Activated CD4-positive, alpha-beta T cell treated with anti-CD3 and anti-CD28 coated beads, Interleukin-2, amount 50 U/mL, for 48 hours (primary cell): Measurements from ENCODE around the gene ARSI.

ENCODE experiments used
- DNase-seq, 2 experiments: peaks; one replicate each; pipeline ENCODE4 v3.0.0-alpha.2; 2020

The ARSI gene

GRCh38 chr5:150289551-150290390 is 12.9 kb downstream of the ARSI start, which contains the start of gene CAMK2A:
Gene CAMK2A, minus strand, starts transcription at chr5:150289773. Its CDS starts 148 bp downstream, at chr5:150289625.
- DNase-seq, result no peak

- no peak for DNase-seq
Measured at GRCh38 chr5:150288791-150289190, 13.9 kb downstream of the ARSI start.

- DNase-seq, result no peak
Measured at GRCh38 chr5:150288361-150288760, 14.3 kb downstream of the ARSI start.

- DNase-seq, result no peak
Measured at GRCh38 chr5:150286820-150287219, 15.9 kb downstream of the ARSI start.

GRCh38 chr5:150285114-150285513 is 17.6 kb downstream of the ARSI start:
- no peak for DNase-seq

- DNase-seq, result no peak
Measured at GRCh38 chr5:150284311-150284710, 18.4 kb downstream of the ARSI start.

- DNase-seq, result no peak
Measured at GRCh38 chr5:150283904-150284303, 18.8 kb downstream of the ARSI start.

- no peak for DNase-seq
Measured at GRCh38 chr5:150281987-150282386, 20.7 kb downstream of the ARSI start.

- no peak for DNase-seq
Measured at GRCh38 chr5:150279330-150280020, 23.2 kb downstream of the ARSI start.

GRCh38 chr5:150278916-150279315 is 23.8 kb downstream of the ARSI start:
- DNase-seq, result no peak

- no peak for DNase-seq
Measured at GRCh38 chr5:150278046-150278730, 24.5 kb downstream of the ARSI start.

GRCh38 chr5:150277043-150277442 is 25.7 kb downstream of the ARSI start:
- no peak for DNase-seq

- DNase-seq, result no peak
Measured at GRCh38 chr5:150274811-150275210, 27.9 kb downstream of the ARSI start.

GRCh38 chr5:150272531-150272930 is 30.2 kb downstream of the ARSI start:
- no peak for DNase-seq

GRCh38 chr5:150271923-150272322 is 30.8 kb downstream of the ARSI start:
- DNase-seq, result no peak

- DNase-seq, result no peak
Measured at GRCh38 chr5:150271296-150271692, 31.4 kb downstream of the ARSI start.

GRCh38 chr5:150270541-150271295 is 32.0 kb downstream of the ARSI start:
- DNase-seq, result no peak

GRCh38 chr5:150266871-150267291 is 35.8 kb downstream of the ARSI start:
- no peak for DNase-seq

GRCh38 chr5:150265870-150266383 is 36.8 kb downstream of the ARSI start:
- DNase-seq, result no peak

GRCh38 chr5:150264667-150265603 is 37.8 kb downstream of the ARSI start:
- DNase-seq, result no peak
